Activated CD4-positive, alpha-beta T cell treated with anti-CD3 and anti-CD28 coated beads, Interleukin-2, amount 50 U/mL, for 48 hours (primary cell): ENCODE measurements around the gene SLC39A13.
A peak's percentile ranks its signal among the peaks of the same experiment; 100 is the strongest.

Experiments used
- DNase-seq, 2 experiments: peaks; one replicate each; pipeline ENCODE4 v3.0.0-alpha.2; 2020

SLC39A13 gene

DNA sequence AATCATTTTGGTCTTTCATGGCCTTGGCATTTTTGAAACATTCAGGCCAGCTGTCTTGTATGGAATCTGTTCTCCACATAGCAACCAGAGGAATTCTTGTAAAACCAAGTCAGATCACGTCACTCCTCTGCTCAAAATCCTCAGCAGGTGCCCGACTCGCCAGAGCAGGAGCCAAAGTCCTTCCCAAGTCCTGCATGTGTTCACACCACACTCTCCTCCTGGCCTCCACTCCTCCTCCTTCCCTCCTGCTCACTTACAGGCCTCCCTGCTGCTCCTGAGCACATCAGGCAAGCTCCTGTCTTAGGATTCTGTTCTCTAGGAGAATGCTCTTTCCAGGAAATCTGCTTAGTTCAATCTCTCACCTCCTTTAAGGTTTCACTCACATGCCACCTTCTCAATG lies 24.8 kb downstream of the SLC39A13 start:
- DNase-seq, result no peak

GRCh38 chr11:47434011-47434786 lies 25.8 kb downstream of the SLC39A13 start:
- DNase-seq, result no peak

DNA sequence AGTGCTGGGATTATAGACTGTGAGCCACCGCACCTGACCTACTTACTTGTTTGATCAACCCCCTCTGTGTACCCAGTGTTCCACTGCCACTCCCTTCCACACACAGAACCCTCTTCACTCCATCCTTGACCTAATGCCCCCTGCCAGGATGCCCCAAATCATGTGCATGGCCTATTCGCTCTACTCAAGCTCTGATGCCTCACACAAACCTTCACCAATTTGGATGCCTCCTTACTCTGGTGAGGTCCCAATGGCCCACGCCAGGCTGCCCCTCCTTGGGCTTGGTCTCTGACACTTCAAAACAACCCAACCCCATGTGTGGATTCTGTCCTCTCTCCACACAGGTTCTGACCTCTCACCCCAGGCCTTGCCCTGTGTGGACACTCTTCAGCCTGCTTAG lies 27.3 kb downstream of the SLC39A13 start:
- no peak for DNase-seq

- DNase-seq, result no peak
Observed at GRCh38 chr11:47436726-47437125, 28.3 kb downstream of the SLC39A13 start.

DNA sequence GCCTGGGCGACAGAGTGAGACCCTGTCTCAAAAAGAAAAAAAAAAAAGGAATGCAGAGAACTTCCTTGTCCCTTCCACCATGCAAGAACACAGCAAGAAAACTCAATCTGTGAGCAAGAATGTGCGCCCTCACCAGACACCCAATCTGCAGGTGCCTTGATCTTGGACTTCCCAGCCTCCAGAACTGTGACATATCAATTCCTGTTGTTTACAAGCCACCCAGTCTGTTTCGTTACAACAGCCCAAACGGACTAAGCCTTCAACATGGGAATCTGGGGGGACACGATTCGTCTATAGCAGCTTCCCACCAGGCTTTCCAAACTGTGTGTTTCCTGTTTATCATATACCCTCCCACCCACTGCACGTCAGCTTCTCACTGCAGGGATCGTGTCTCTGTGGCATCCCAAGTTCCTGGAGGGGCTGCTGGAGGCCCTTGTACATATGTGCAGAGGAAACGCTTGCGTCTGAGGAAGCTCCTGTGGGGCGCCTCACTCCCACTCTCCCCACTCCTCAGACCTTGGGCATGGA lies 28.9 kb downstream of the SLC39A13 start:
- DNase-seq, result no peak

DNA sequence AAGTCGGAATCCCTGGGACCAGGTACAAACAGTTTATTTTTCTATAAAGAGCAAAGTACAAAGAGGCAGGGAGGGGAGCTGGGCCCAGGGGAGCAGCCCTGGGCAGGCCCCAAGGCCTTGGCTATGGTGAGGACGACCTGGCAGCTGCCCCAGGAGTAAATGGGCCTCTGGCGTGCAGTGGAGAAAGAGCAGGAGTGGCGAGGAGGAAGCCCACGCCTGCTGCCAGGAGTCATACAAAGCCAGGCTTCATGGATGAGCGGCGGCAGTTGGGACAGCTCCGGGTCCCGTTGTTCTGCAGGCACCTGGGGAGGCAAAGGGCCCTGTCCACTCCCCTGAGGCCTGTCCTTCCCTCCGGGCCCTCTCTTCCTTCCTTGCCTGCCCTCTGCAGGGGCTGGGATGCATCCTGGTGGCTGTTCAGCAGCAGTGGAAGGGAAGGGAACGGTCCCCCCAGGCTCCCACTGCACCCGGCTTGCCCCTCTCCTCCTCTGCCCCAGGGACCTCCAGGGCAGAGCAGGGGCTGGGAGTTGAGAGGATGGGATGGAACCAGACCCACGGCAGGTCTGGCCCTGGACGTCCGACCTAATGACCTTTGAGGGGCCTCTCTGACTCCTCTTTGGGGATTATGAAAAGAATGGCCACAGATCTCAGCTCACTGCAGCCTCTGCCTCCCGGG lies 29.5 kb downstream of the SLC39A13 start:
- DNase-seq, result no peak

DNA sequence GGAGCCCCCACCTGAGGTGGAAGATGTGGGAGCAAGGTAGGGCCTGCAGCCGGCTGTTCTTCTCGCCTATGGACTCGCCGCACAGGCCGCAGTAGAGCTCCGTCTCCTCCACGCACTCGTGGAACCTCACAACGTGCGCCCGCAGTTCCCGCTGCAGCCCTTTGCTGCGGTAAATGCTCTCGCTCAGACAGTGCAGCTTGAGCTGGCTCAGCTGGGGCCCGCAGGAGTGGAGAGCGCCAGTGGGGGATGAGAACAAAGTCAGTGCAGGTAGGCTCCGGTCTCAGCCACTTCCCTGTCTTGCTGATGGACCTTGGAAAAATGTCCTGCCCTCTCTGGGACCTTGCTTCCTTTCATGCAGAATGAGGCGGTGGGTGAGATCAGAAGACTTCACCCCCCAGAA lies 30.3 kb downstream of the SLC39A13 start:
- no peak for DNase-seq

GRCh38 chr11:47440054-47440476 lies 31.7 kb downstream of the SLC39A13 start:
- DNase-seq, result no peak

DNA sequence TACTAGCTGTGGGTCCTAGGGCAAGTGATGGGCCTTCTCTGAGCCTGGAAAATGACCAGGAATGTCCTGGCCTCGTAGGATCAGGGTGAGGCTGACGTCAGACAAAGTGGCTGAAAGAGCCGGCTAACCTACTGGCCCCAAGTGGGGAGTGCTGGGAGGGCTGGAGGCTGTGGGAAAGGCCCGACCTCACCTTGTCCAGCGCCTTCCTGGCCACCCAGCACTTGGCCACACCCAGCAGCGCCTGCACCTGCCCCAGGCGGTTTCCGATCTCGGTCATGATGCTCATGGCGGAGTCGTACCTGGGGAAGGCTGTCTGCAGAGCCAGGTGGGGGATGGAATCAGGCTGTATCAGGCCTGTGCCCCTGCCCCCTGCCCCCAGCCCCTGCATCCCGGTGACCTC lies 33.0 kb downstream of the SLC39A13 start:
- DNase-seq, result no peak

DNA sequence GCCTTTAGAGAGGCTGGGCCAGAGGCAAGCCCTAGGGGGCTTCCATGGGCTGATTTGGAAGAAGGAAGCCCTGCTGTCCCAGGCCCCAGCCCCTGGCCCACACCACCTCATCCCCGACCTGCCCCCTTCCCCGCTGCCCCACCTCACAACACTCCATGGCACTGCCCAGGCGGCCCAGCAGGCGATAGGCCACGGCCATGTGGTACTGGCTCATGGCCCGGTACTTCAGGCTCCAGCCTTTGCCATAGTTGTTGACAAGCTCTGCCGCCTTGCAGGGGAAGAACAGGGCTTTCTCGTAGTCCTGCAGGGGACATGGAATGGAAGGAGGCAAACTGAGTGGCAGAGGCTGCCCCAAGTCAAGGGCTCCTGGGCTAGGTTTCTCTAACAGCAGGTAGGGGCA lies 34.1 kb downstream of the SLC39A13 start:
- DNase-seq, result no peak

DNA sequence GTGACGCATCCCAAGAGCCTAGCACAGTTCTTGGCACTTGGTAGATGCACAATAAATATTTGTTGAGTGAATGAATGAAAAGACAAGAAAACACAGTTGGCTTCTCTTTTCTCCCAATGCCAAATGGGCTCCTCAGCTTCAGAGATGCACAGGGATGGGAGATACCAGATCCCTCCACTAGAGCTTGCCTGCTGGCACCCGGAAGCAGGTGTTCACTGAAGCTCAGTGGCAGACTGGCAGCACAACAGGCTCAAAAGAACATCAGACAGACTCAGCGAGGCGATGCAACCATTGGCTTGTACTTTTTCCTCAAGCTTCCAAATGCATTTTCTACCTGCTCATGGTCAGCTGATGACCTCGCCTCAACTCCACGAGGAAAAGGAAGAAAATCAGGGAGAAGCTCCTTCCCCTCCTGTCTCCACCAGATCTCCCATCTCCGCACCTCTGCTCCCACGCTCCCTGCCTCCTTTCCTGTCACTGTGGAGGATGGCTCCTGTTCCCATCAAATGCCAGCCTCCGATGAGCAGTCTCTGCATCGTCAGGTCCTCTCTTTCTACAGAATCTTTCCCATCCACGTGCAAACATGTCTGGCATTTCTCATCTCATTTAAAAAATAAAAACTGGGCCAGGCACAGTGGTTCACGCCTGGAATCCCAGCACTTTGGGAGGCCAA lies 34.8 kb downstream of the SLC39A13 start:
- no peak for DNase-seq

DNA sequence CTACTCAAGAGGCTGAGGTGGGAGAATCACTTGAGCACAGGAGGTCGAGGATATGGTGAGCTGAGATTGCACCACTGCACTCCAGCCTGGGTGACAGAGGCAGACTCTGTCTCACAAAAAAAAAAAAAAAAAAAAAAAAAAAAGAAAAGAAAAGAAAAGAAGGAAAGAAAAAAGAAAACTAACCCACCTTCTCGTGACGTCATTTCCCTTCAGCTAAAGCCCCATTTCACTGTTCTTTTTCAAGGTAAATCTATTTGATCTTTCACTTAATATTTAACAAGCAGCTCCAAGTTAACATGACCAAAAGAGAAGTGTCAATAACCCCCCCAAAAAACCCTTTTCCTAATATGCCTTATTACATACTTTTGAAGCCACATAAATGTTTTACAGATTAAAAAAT lies 35.4 kb downstream of the SLC39A13 start:
- DNase-seq, result no peak

GRCh38 chr11:47445840-47446239 lies 37.5 kb downstream of the SLC39A13 start:
- DNase-seq, result no peak

GRCh38 chr11:47446833-47447232 lies 38.4 kb downstream of the SLC39A13 start:
- DNase-seq, result no peak

- no peak for DNase-seq
Observed at GRCh38 chr11:47447906-47448305, 39.5 kb downstream of the SLC39A13 start.

GRCh38 chr11:47448566-47449427 lies 40.4 kb downstream of the SLC39A13 start, which contains the start of gene RAPSN:
Gene RAPSN, minus strand, starts transcription at chr11:47449136. Its CDS starts 172 bp downstream, at chr11:47448964.
- DNase-seq, result no peak

DNA sequence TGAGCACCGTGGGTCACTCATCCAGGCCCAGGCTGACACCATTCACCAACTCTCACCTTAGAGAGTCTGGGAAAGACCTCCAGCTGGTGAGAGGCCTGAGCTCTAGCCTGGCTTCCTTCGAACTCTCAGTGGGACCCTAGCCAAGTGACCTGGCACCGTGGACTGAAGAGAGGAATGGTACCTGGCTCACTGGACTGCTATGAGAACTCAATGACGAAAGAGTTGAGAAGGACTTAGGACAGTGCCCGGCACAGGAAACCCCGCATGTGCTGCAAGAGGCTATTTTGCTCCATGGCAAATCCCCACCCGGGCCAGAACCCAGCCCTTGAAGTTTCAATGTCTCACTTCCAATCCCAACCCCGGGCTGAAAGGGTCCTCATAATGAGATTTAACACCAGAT lies 41.2 kb downstream of the SLC39A13 start:
- DNase-seq, result no peak

DNA sequence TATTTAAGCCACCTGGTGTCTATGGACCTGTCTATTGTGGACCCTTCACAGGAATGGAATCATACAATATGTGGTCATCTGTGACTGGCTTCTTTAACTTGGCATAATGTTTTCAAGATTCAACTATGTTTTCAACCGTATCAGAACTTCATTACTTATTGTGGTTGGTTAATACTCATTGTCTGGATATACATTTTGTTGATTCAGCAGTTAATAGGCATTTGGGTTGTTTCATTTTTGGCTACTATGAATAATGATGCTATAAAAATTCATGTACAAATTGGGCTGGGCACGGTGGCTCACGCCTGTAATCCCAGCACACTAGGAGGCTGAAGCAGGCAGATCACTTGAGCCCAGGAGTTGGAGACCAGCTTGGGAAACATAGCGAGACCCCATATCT lies 43.0 kb downstream of the SLC39A13 start:
- DNase-seq, result no peak

DNA sequence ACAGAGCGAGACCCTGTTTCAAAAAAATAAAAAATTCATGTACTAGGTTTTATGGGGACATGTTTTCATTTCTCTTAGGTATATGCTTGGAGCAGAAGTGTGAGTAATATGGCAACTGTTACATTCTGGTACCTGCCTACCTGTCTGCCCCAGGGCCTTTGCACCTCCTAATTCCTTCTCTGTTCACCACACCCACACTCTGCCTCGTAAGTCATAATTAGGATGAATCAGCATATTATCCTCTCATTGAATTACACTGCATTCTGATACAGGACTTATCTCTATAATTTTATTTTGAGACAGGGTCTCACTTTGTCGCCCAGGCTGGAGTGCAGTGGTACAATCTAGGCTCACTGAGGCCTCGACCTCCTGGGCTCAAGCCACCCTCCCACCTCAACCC lies 43.6 kb downstream of the SLC39A13 start:
- DNase-seq, result no peak

- no peak for DNase-seq
Observed at GRCh38 chr11:47453365-47453764, 45.0 kb downstream of the SLC39A13 start.

- DNase-seq, result peak; percentile 62 to 69
Observed at GRCh38 chr11:47454258-47454671, 45.9 kb downstream of the SLC39A13 start.

GRCh38 chr11:47460571-47461235 lies 52.3 kb downstream of the SLC39A13 start:
- DNase-seq, result no peak
